HFF-Myc (cell line): ENCODE data around the gene SLC17A8.

ENCODE experiments used
- DNase-seq: peaks from one replicate; pipeline ENCODE4 v3.0.0-alpha.2; 2011; ENCODE audit warnings: low read depth; ENCODE audit errors: extremely low read depth
- H3K4me3 ChIP-seq: replicated peaks from 2 replicates; pipeline ENCODE4 v1.5.1; 2011; ENCODE audit warnings: low read depth, mild to moderate bottlenecking, control low read depth, low read length
- CTCF ChIP-seq: IDR thresholded peaks from 2 replicates; pipeline ENCODE4 v1.5.1; 2012; ENCODE audit warnings: mild to moderate bottlenecking, low read depth, low read length, control low read depth; ENCODE audit errors: missing control alignments

The SLC17A8 gene

DNA sequence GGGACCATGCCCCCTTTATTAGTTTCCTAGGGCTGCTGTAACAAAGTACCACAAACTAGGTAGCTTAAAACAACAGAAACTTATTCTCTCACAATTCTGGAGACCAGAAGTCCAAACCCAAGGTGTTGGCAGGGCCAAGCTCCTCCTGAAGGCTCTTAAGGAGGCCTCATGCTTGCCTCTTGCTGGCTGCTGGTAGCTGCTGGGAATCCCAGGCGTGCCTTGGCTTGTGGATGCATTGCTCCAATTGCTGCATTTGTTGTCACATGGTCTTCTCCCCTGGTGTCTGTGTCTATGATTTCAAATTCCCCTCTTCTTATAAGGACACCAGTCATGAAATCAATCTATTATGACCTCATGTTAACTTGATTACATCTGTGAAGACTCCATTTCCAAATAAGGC is 11.2 kb downstream of the SLC17A8 start:
- H3K4me3 ChIP-seq: no peak overlapping the region
- TF ChIP-seq CTCF: no peak
- DNase-seq: no peak

DNA sequence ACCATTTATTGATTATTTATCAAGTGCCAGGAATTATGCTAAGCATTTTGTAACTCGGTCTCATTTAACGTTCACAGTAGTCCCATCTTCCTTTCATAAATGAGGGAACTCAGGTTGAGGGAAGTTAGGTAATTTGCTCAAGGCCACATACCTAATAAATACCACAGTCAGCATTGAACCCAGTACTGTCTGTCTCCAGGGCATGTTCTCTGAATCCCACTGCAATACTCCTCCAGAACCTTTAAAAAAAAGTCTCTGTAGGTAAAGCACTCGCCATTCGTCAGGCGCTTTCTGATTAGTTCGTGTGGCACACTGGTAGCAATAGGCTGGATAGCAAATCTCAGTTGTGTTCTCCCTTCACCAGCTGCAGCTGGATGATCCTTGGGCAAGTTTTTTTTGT is 14.3 kb downstream of the SLC17A8 start:
- H3K4me3 ChIP-seq: no peak overlapping the region
- no peak for DNase-seq
- TF ChIP-seq CTCF: no peak

- DNase-seq: no peak
- H3K4me3 ChIP-seq: no peak overlapping the region
- no peak for TF ChIP-seq CTCF
Observed at GRCh38 chr12:100372853-100373640, 16.2 kb downstream of the SLC17A8 start.

DNA sequence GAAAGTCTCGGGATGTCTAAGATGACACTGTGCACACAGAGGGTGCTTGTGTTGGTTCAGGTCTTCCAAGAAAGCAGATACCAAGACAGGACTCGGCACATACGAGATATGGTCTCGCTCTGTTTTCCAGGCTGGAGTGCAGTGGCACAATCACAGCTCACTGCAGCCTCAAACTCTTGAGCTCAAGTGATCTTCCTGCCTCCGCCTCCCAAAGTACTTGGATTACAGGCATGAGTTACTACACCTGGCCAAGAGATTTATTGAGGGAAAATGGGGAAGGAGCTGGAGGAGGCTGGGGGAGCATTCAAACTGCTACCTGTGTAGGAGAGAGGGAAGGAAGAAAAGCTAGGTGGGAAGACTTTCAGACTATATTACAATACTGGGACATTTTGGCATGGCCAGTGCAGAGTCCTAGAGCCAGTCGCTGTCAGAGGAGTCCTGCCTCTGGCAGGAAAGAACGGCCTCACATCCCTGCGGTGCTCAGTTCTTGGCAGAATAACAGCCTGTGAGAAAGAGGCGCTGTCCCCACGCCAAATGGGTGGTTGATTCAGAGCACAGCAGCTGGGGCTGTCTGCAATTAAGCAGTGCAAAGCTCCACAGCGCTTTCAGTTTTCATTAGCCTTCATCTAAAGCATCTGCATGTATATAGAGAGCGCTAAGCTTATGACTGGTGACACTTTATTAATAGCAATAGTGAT is 18.3 kb downstream of the SLC17A8 start:
- no peak overlapping the region for H3K4me3 ChIP-seq
- TF ChIP-seq CTCF: no peak
- no peak for DNase-seq

GRCh38 chr12:100376161-100376560 is 19.3 kb downstream of the SLC17A8 start:
- no peak overlapping the region for H3K4me3 ChIP-seq
- TF ChIP-seq CTCF: no peak
- DNase-seq: no peak

- TF ChIP-seq CTCF: no peak
- H3K4me3 ChIP-seq: no peak overlapping the region
- no peak for DNase-seq
Observed at GRCh38 chr12:100381379-100381778, 24.5 kb downstream of the SLC17A8 start.

- H3K4me3 ChIP-seq: no peak overlapping the region
- no peak for DNase-seq
- no peak for TF ChIP-seq CTCF
Observed at GRCh38 chr12:100382338-100382737, 25.5 kb downstream of the SLC17A8 start.
